ENCODE measurements around the gene EPHB2. TPM values are rescaled to one million over a fixed set of nuclear protein-coding genes. Genes with fewer than 3 reads are reported as not detected.

Gene EPHB2
- total and polyA plus RNA-seq, 2 of the 13 experiments (the other 11 are each of a cell fraction or from before 2014, with no cell fraction given), result 0.03 to 0.11 TPM

DNA sequence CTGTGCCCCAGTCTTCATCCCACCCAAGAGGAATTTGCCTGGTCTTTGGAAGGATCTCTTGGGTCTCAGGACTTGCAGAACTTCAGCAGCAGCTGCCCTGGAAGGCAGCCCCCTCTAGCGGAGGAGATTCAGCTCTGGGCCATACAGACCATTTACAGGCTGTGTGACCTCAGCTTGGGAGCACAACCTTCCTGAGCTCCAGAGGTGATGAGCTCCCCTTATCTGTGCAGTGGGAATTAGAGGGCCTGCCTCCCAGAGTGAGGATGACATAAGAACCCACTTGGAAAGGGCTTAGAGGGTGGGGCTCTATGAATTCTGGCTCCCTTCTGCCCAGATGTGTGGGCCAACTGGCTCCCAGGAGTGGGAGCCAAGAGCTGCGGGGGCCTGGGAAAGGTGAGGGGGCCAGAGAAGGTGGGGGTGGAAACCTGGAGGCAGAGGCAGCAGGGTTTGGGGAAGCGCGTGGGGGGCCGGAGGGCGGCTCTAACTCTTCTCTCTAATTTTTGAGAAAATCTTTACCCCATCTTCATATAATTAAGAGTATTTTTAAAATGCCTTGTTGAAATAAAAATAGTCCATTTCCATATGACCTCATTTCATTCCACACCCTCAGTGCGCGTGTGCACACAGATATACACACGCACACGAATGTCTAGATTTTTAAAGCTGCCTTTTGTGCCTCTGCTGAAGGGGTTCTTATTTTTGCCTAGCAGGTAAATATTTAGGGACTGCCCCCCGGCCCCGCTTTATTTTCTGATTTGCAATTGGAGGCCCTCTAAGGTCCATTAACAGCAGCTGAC lies 21.5 kb downstream of the EPHB2 start:
- no TSS peak for BruUV-seq (replicated peaks)
- Histone ChIP-seq H3K27ac (ENCODE audit: extremely low read length, insufficient read depth, low read length) (no peak overlapping the region), H3K79me2 (ENCODE audit: insufficient read depth, low read length) (no peaks in the 10 kb centered on the region), H3K27me3 (ENCODE audit: control insufficient read depth in 1 of 2, insufficient read depth in 2 of 2, low read length in 2 of 2) (peaks cover 0 to 13% of the 10 kb centered on the region in 2 experiments; a peak in 3 of 5 replicates), H4K20me1 (ENCODE audit: insufficient read depth, low read length) (no peaks in the 10 kb centered on the region), H3K4me1 (ENCODE audit: insufficient read depth, low read length) (no peaks in the 10 kb centered on the region), H3K4me3 (replicated peaks in 1 of 3; ENCODE audit: insufficient read depth in 1 of 3, low read depth in 2 of 3, low read length in 3 of 3) (no peak overlapping the region), H3K36me3 (replicated peaks in 1 of 2; ENCODE audit: control insufficient read depth in 1 of 2, insufficient read depth in 2 of 2, low read length in 2 of 2) (no peaks in the 10 kb centered on the region), H3K9me3 (ENCODE audit: low read length) (no peaks in the 10 kb centered on the region), H3K9ac (ENCODE audit: insufficient read depth, low read depth, low read length) (no peak overlapping the region), H3K4me2 (ENCODE audit: low read depth, low read length) (no peak overlapping the region), H2AFZ (ENCODE audit: low read length) (no peak overlapping the region)
- peak; percentile 42; the same call in 2 of the 3 replicates for ATAC-seq
- no peak for FAIRE-seq
- in situ Hi-C loops (cut with HindIII; ENCODE audit: extremely low pct_ligation_motif_present, low pct_unique_long_range_greater_than_20kb) (no loop called here), intact Hi-C loops (cut with micrococcal nuclease; ENCODE audit: unreplicated experiment) (no loop called here)
- CTCF ChIA-PET (ENCODE audit: low intra/inter-chr PET ratio, low total read pairs), result no interaction called here
- 74% methylated on average over 11 of the region's 12 CpGs for WGBS (ENCODE audit: low lambda C conversion rate)
- DNase-seq (ENCODE audit: low spot score), result no peak
- POLR2A ChIA-PET, result no interaction called here
- peak; percentile 50 for TF ChIP-seq STAG1 (CRISPR knock-in tag; IDR thresholded peaks at IDR 0.05)
- no peak for TF ChIP-seq FOXA1 (IDR thresholded peaks at IDR 0.05)
- no peak for TF ChIP-seq FOXA1 (CRISPR knock-in tag; IDR thresholded peaks at IDR 0.05)
- peak; percentile 97 for TF ChIP-seq ZNF768 (CRISPR knock-in tag; IDR thresholded peaks at IDR 0.05)
- TF ChIP-seq HOXA3 (CRISPR knock-in tag; IDR thresholded peaks at IDR 0.05), result no peak
- no peak for TF ChIP-seq ELF1 (CRISPR knock-in tag; IDR thresholded peaks at IDR 0.05)
- no peak for TF ChIP-seq ZNF333 (CRISPR knock-in tag; IDR thresholded peaks at IDR 0.05; ENCODE audit: borderline replicate concordance)
- TF ChIP-seq, protein P1, sequence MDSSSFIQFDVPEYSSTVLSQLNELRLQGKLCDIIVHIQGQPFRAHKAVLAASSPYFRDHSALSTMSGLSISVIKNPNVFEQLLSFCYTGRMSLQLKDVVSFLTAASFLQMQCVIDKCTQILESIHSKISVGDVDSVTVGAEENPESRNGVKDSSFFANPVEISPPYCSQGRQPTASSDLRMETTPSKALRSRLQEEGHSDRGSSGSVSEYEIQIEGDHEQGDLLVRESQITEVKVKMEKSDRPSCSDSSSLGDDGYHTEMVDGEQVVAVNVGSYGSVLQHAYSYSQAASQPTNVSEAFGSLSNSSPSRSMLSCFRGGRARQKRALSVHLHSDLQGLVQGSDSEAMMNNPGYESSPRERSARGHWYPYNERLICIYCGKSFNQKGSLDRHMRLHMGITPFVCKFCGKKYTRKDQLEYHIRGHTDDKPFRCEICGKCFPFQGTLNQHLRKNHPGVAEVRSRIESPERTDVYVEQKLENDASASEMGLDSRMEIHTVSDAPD (CRISPR knock-in tag; IDR thresholded peaks at IDR 0.05), result no peak
- TF ChIP-seq ZNF83 (CRISPR knock-in tag; IDR thresholded peaks at IDR 0.05; ENCODE audit: borderline replicate concordance), result no peak
- TF ChIP-seq, protein P2, sequence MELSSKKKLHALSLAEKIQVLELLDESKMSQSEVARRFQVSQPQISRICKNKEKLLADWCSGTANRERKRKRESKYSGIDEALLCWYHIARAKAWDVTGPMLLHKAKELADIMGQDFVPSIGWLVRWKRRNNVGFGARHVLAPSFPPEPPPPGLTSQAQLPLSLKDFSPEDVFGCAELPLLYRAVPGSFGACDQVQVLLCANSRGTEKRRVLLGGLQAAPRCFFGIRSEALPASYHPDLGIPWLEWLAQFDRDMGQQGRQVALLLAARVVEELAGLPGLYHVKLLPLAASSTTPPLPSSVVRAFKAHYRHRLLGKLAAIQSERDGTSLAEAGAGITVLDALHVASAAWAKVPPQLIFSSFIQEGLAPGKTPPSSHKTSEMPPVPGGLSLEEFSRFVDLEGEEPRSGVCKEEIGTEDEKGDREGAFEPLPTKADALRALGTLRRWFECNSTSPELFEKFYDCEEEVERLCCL (CRISPR knock-in tag; IDR thresholded peaks at IDR 0.05; ENCODE audit: borderline replicate concordance), result no peak
- TF ChIP-seq, protein P3, sequence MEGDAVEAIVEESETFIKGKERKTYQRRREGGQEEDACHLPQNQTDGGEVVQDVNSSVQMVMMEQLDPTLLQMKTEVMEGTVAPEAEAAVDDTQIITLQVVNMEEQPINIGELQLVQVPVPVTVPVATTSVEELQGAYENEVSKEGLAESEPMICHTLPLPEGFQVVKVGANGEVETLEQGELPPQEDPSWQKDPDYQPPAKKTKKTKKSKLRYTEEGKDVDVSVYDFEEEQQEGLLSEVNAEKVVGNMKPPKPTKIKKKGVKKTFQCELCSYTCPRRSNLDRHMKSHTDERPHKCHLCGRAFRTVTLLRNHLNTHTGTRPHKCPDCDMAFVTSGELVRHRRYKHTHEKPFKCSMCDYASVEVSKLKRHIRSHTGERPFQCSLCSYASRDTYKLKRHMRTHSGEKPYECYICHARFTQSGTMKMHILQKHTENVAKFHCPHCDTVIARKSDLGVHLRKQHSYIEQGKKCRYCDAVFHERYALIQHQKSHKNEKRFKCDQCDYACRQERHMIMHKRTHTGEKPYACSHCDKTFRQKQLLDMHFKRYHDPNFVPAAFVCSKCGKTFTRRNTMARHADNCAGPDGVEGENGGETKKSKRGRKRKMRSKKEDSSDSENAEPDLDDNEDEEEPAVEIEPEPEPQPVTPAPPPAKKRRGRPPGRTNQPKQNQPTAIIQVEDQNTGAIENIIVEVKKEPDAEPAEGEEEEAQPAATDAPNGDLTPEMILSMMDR (CRISPR knock-in tag; IDR thresholded peaks at IDR 0.05), result peak; percentile 56
- TF ChIP-seq MXD4 (CRISPR knock-in tag; IDR thresholded peaks at IDR 0.05), result no peak
- TF ChIP-seq ZBTB42 (CRISPR knock-in tag; IDR thresholded peaks at IDR 0.05), result no peak
- TF ChIP-seq ZNF234 (CRISPR knock-in tag; conservative IDR thresholded peaks at IDR 0.05), result no peak
- no peak for TF ChIP-seq HDAC2 (CRISPR knock-in tag; IDR thresholded peaks at IDR 0.05)
- no peak for TF ChIP-seq SYNCRIP (IDR thresholded peaks at IDR 0.05; ENCODE audit: insufficient read depth, low read depth, low read length)
- no peak for TF ChIP-seq ZNF749 (CRISPR knock-in tag; IDR thresholded peaks at IDR 0.05; ENCODE audit: borderline replicate concordance)
- TF ChIP-seq ZNF326 (CRISPR knock-in tag; IDR thresholded peaks at IDR 0.05; ENCODE audit: borderline replicate concordance), result no peak
- TF ChIP-seq, protein P4, sequence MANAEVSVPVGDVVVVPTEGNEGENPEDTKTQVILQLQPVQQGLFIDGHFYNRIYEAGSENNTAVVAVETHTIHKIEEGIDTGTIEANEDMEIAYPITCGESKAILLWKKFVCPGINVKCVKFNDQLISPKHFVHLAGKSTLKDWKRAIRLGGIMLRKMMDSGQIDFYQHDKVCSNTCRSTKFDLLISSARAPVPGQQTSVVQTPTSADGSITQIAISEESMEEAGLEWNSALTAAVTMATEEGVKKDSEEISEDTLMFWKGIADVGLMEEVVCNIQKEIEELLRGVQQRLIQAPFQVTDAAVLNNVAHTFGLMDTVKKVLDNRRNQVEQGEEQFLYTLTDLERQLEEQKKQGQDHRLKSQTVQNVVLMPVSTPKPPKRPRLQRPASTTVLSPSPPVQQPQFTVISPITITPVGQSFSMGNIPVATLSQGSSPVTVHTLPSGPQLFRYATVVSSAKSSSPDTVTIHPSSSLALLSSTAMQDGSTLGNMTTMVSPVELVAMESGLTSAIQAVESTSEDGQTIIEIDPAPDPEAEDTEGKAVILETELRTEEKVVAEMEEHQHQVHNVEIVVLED (CRISPR knock-in tag; IDR thresholded peaks at IDR 0.05; ENCODE audit: borderline replicate concordance), result no peak
- no peak for TF ChIP-seq HDAC6 (IDR thresholded peaks at IDR 0.05; ENCODE audit: low read depth, low read length)

All from HepG2 (cell line).